Activated CD4-positive, alpha-beta T cell treated with anti-CD3 and anti-CD28 coated beads, Interleukin-2, amount 50 U/mL, for 16 hours (primary cell): ENCODE measurements around the gene XPNPEP2.
A peak's percentile ranks its signal among the peaks of the same experiment; 100 is the strongest.

ENCODE experiments used
- DNase-seq: peaks from one replicate; pipeline ENCODE4 v3.0.0-alpha.2; 2020

The XPNPEP2 gene

GRCh38 chrX:129750971-129751370 is 12.2 kb downstream of the XPNPEP2 start:
- DNase-seq, result no peak

GRCh38 chrX:129754056-129755024 is 15.6 kb downstream of the XPNPEP2 start:
- no peak for DNase-seq

- DNase-seq, result no peak
These were observed 17.2 kb downstream of the XPNPEP2 start for GRCh38 chrX:129755779-129756650.

GRCh38 chrX:129759576-129760061 is 20.8 kb downstream of the XPNPEP2 start:
- peak; percentile 79 for DNase-seq

GRCh38 chrX:129760155-129760554 is 21.4 kb downstream of the XPNPEP2 start:
- no peak for DNase-seq

GRCh38 chrX:129760981-129761380 is 22.2 kb downstream of the XPNPEP2 start:
- DNase-seq, result no peak

- no peak for DNase-seq
These were observed 22.8 kb downstream of the XPNPEP2 start for GRCh38 chrX:129761596-129761995.

GRCh38 chrX:129762448-129762847 is 23.7 kb downstream of the XPNPEP2 start:
- no peak for DNase-seq

- DNase-seq, result no peak
These were observed 24.9 kb downstream of the XPNPEP2 start for GRCh38 chrX:129763666-129764065.

GRCh38 chrX:129768186-129768585 is 29.4 kb downstream of the XPNPEP2 start:
- DNase-seq, result no peak

- no peak for DNase-seq
These were observed 30.0 kb downstream of the XPNPEP2 start for GRCh38 chrX:129768586-129769466.

GRCh38 chrX:129769467-129770154 is 30.8 kb downstream of the XPNPEP2 start:
- peak; percentile 84 for DNase-seq

GRCh38 chrX:129771266-129771995 is 32.7 kb downstream of the XPNPEP2 start:
- DNase-seq, result peak; percentile 53

- peak; percentile 69 for DNase-seq
These were observed 34.1 kb downstream of the XPNPEP2 start for GRCh38 chrX:129772796-129773431.

- no peak for DNase-seq
These were observed 35.1 kb downstream of the XPNPEP2 start for GRCh38 chrX:129773649-129774458.

- DNase-seq, result peak; percentile 84
These were observed 38.6 kb downstream of the XPNPEP2 start for GRCh38 chrX:129777218-129778030.

- DNase-seq, result no peak
These were observed 40.4 kb downstream of the XPNPEP2 start for GRCh38 chrX:129779086-129779672.

- DNase-seq, result peak; percentile 83
These were observed 41.0 kb downstream of the XPNPEP2 start, which contains the start of gene SASH3 for GRCh38 chrX:129779747-129780146. Gene SASH3, plus strand, starts transcription at chrX:129779949. Its CDS starts 149 bp downstream, at chrX:129780098.
